Stimulated activated CD4-positive, alpha-beta T cell treated with anti-CD3 and anti-CD28 coated beads, Interleukin-1b, Interleukin-23, amount 100 ng/mL, for 24 hours (primary cell): ENCODE results near the gene GPR157.
A peak's percentile ranks its signal among the peaks of the same experiment; 100 is the strongest.
"Not testable (repeated sequence)": the region's sequence is repeated elsewhere in the genome, so short reads cannot be mapped to it uniquely, and the experiment has no call there.

Experiments
- DNase-seq, 4 experiments: peaks; one replicate each; pipeline ENCODE4 v3.0.0-alpha.2; 2020; ENCODE audit warnings: low read depth in 4 of 4, low spot score in 1 of 4

Gene GPR157

GRCh38 chr1:9146156-9146555 lies 17.3 kb upstream of the GPR157 start:
- DNase-seq, result no peak

- DNase-seq, result no peak
Measured at GRCh38 chr1:9145714-9146113, 16.8 kb upstream of the GPR157 start.

- no peak for DNase-seq
Measured at GRCh38 chr1:9145021-9145668, 16.2 kb upstream of the GPR157 start.

- DNase-seq, result not testable (repeated sequence)
Measured at GRCh38 chr1:9144494-9144893, 15.6 kb upstream of the GPR157 start.

- no peak for DNase-seq
Measured at GRCh38 chr1:9143250-9143649, 14.3 kb upstream of the GPR157 start.

GRCh38 chr1:9139930-9140329 lies 11.0 kb upstream of the GPR157 start:
- DNase-seq, result no peak

GRCh38 chr1:9136932-9137331 lies 8.0 kb upstream of the GPR157 start:
- DNase-seq, result no peak

GRCh38 chr1:9135073-9135836 lies 6.4 kb upstream of the GPR157 start:
- DNase-seq, result no peak

- DNase-seq, result no peak
Measured at GRCh38 chr1:9133870-9134585, 5.1 kb upstream of the GPR157 start.

- DNase-seq, result peak; percentile 46 to 79 (median 64)
Measured at GRCh38 chr1:9129266-9130041, 552 bp upstream of the GPR157 start.

- DNase-seq, result no peak
Measured at GRCh38 chr1:9128166-9128519, 759 bp downstream of the GPR157 start.

- no peak for DNase-seq
Measured at GRCh38 chr1:9127395-9128165, 1.3 kb downstream of the GPR157 start.

GRCh38 chr1:9126511-9126910 lies 2.4 kb downstream of the GPR157 start:
- no peak for DNase-seq

GRCh38 chr1:9125847-9126246 lies 3.1 kb downstream of the GPR157 start:
- not testable (repeated sequence) for DNase-seq

- no peak for DNase-seq
Measured at GRCh38 chr1:9125325-9125724, 3.6 kb downstream of the GPR157 start.

GRCh38 chr1:9124389-9124788 lies 4.5 kb downstream of the GPR157 start:
- DNase-seq, result not testable (repeated sequence)

GRCh38 chr1:9123665-9124064 lies 5.2 kb downstream of the GPR157 start:
- not testable (repeated sequence) for DNase-seq

- peak in 2 of 4 experiments; percentile 10 to 21 for DNase-seq
Measured at GRCh38 chr1:9121496-9122409, 7.1 kb downstream of the GPR157 start.

GRCh38 chr1:9120312-9120958 lies 8.5 kb downstream of the GPR157 start:
- DNase-seq, result no peak
